Measurements from ENCODE around the gene ROR2.

ROR2 gene

GRCh38 chr9:91710158-91710557 is 239.9 kb downstream of the ROR2 start:
- no peaks in the 10 kb centered on the region for H3K4me1 ChIP-seq (ENCODE audit: control insufficient read depth, insufficient read depth, low read length)
- H3K36me3 ChIP-seq (ENCODE audit: control insufficient read depth, insufficient read depth, low read length) = no peaks in the 10 kb centered on the region
- no CpG with 5 or more reads among the region's 8 CpGs for WGBS (ENCODE audit: insufficient coverage, insufficient read length)
- H3K27ac ChIP-seq (ENCODE audit: low read length) = no peak overlapping the region
- no peak for DNase-seq (ENCODE audit: low read depth, low spot score)
- H3K27me3 ChIP-seq (ENCODE audit: control insufficient read depth, insufficient read depth, low read length) = no peaks in the 10 kb centered on the region
- no peaks in the 10 kb centered on the region for H3K9me3 ChIP-seq (ENCODE audit: control insufficient read depth, insufficient read depth, low read length)
- no peak overlapping the region for H3K4me3 ChIP-seq (ENCODE audit: low read length)

GRCh38 chr9:91705386-91705785 is 244.6 kb downstream of the ROR2 start:
- H3K27ac ChIP-seq (ENCODE audit: low read length) = no peak overlapping the region
- H3K36me3 ChIP-seq (ENCODE audit: control insufficient read depth, insufficient read depth, low read length) = no peaks in the 10 kb centered on the region
- DNase-seq (ENCODE audit: low read depth, low spot score) = no peak
- H3K4me1 ChIP-seq (ENCODE audit: control insufficient read depth, insufficient read depth, low read length) = no peaks in the 10 kb centered on the region
- H3K27me3 ChIP-seq (ENCODE audit: control insufficient read depth, insufficient read depth, low read length) = no peaks in the 10 kb centered on the region
- WGBS (ENCODE audit: insufficient coverage, insufficient read length) = no CpG with 5 or more reads among the region's 1 CpG
- no peak overlapping the region for H3K4me3 ChIP-seq (ENCODE audit: low read length)
- no peaks in the 10 kb centered on the region; the same call in 1 of the 2 replicates for H3K9me3 ChIP-seq (ENCODE audit: control insufficient read depth, insufficient read depth, low read length)

- no peaks in the 10 kb centered on the region for H3K27me3 ChIP-seq (ENCODE audit: control insufficient read depth, insufficient read depth, low read length)
- DNase-seq (ENCODE audit: low read depth, low spot score) = no peak
- no peak overlapping the region for H3K27ac ChIP-seq (ENCODE audit: low read length)
- no CpG with 5 or more reads among the region's 5 CpGs for WGBS (ENCODE audit: insufficient coverage, insufficient read length)
- no peak overlapping the region for H3K4me3 ChIP-seq (ENCODE audit: low read length)
- H3K4me1 ChIP-seq (ENCODE audit: control insufficient read depth, insufficient read depth, low read length) = no peaks in the 10 kb centered on the region
- no peaks in the 10 kb centered on the region; the same call in 1 of the 2 replicates for H3K9me3 ChIP-seq (ENCODE audit: control insufficient read depth, insufficient read depth, low read length)
- H3K36me3 ChIP-seq (ENCODE audit: control insufficient read depth, insufficient read depth, low read length) = no peaks in the 10 kb centered on the region
Observed at GRCh38 chr9:91700475-91700874, 249.6 kb downstream of the ROR2 start.

- H3K27me3 ChIP-seq (ENCODE audit: control insufficient read depth, insufficient read depth, low read length) = no peaks in the 10 kb centered on the region
- no peaks in the 10 kb centered on the region for H3K36me3 ChIP-seq (ENCODE audit: control insufficient read depth, insufficient read depth, low read length)
- no peak overlapping the region for H3K4me3 ChIP-seq (ENCODE audit: low read length)
- no CpG with 5 or more reads among the region's 3 CpGs for WGBS (ENCODE audit: insufficient coverage, insufficient read length)
- H3K9me3 ChIP-seq (ENCODE audit: control insufficient read depth, insufficient read depth, low read length) = no peaks in the 10 kb centered on the region
- DNase-seq (ENCODE audit: low read depth, low spot score) = no peak
- H3K27ac ChIP-seq (ENCODE audit: low read length) = no peak overlapping the region
- peaks cover 1% of the 10 kb centered on the region for H3K4me1 ChIP-seq (ENCODE audit: control insufficient read depth, insufficient read depth, low read length)
Observed at GRCh38 chr9:91698266-91698665, 251.8 kb downstream of the ROR2 start.

- no peak for DNase-seq (ENCODE audit: low read depth, low spot score)
- Histone ChIP-seq H3K27me3 (ENCODE audit: control insufficient read depth, insufficient read depth, low read length) (no peaks in the 10 kb centered on the region), H3K4me3 (ENCODE audit: low read length) (no peak overlapping the region), H3K9me3 (ENCODE audit: control insufficient read depth, insufficient read depth, low read length) (no peaks in the 10 kb centered on the region), H3K4me1 (ENCODE audit: control insufficient read depth, insufficient read depth, low read length) (peaks cover 1% of the 10 kb centered on the region), H3K27ac (ENCODE audit: low read length) (no peak overlapping the region), H3K36me3 (ENCODE audit: control insufficient read depth, insufficient read depth, low read length) (no peaks in the 10 kb centered on the region)
- no CpG with 5 or more reads among the region's 7 CpGs for WGBS (ENCODE audit: insufficient coverage, insufficient read length)
Observed at GRCh38 chr9:91697201-91697600, 252.8 kb downstream of the ROR2 start.

- no peak overlapping the region for H3K27ac ChIP-seq (ENCODE audit: low read length)
- no peak overlapping the region for H3K4me3 ChIP-seq (ENCODE audit: low read length)
- no peak for DNase-seq (ENCODE audit: low read depth, low spot score)
- peaks cover 1% of the 10 kb centered on the region for H3K4me1 ChIP-seq (ENCODE audit: control insufficient read depth, insufficient read depth, low read length)
- no CpG with 5 or more reads among the region's 6 CpGs for WGBS (ENCODE audit: insufficient coverage, insufficient read length)
- H3K9me3 ChIP-seq (ENCODE audit: control insufficient read depth, insufficient read depth, low read length) = no peaks in the 10 kb centered on the region
- no peaks in the 10 kb centered on the region for H3K36me3 ChIP-seq (ENCODE audit: control insufficient read depth, insufficient read depth, low read length)
- H3K27me3 ChIP-seq (ENCODE audit: control insufficient read depth, insufficient read depth, low read length) = no peaks in the 10 kb centered on the region
Observed at GRCh38 chr9:91694081-91694870, 255.8 kb downstream of the ROR2 start.

- no CpG with 5 or more reads among the region's 7 CpGs for WGBS (ENCODE audit: insufficient coverage, insufficient read length)
- Histone ChIP-seq H3K4me1 (ENCODE audit: control insufficient read depth, insufficient read depth, low read length) (peaks cover 1% of the 10 kb centered on the region), H3K36me3 (ENCODE audit: control insufficient read depth, insufficient read depth, low read length) (no peaks in the 10 kb centered on the region), H3K27me3 (ENCODE audit: control insufficient read depth, insufficient read depth, low read length) (no peaks in the 10 kb centered on the region), H3K4me3 (ENCODE audit: low read length) (no peak overlapping the region), H3K9me3 (ENCODE audit: control insufficient read depth, insufficient read depth, low read length) (no peaks in the 10 kb centered on the region), H3K27ac (ENCODE audit: low read length) (no peak overlapping the region)
- no peak for DNase-seq (ENCODE audit: low read depth, low spot score)
Observed at GRCh38 chr9:91693226-91693625, 256.8 kb downstream of the ROR2 start.

GRCh38 chr9:91690540-91691249 is 259.3 kb downstream of the ROR2 start:
- Histone ChIP-seq H3K9me3 (ENCODE audit: control insufficient read depth, insufficient read depth, low read length) (no peaks in the 10 kb centered on the region), H3K4me1 (ENCODE audit: control insufficient read depth, insufficient read depth, low read length) (peaks cover 1% of the 10 kb centered on the region), H3K27me3 (ENCODE audit: control insufficient read depth, insufficient read depth, low read length) (no peaks in the 10 kb centered on the region), H3K27ac (ENCODE audit: low read length) (no peak overlapping the region), H3K4me3 (ENCODE audit: low read length) (no peak overlapping the region), H3K36me3 (ENCODE audit: control insufficient read depth, insufficient read depth, low read length) (no peaks in the 10 kb centered on the region)
- DNase-seq (ENCODE audit: low read depth, low spot score) = no peak
- WGBS (ENCODE audit: insufficient coverage, insufficient read length) = no CpG with 5 or more reads among the region's 5 CpGs

- H3K27ac ChIP-seq (ENCODE audit: low read length) = no peak overlapping the region
Observed at GRCh38 chr9:91689006-91689405, 261.0 kb downstream of the ROR2 start.

GRCh38 chr9:91683269-91683668 is 266.8 kb downstream of the ROR2 start:
- Histone ChIP-seq H3K27me3 (ENCODE audit: control insufficient read depth, insufficient read depth, low read length) (no peaks in the 10 kb centered on the region), H3K36me3 (ENCODE audit: control insufficient read depth, insufficient read depth, low read length) (no peaks in the 10 kb centered on the region), H3K4me1 (ENCODE audit: control insufficient read depth, insufficient read depth, low read length) (no peaks in the 10 kb centered on the region), H3K4me3 (ENCODE audit: low read length) (no peak overlapping the region), H3K9me3 (ENCODE audit: control insufficient read depth, insufficient read depth, low read length) (no peaks in the 10 kb centered on the region), H3K27ac (ENCODE audit: low read length) (no peak overlapping the region)
- DNase-seq (ENCODE audit: low read depth, low spot score) = no peak
- no CpG with 5 or more reads among the region's 1 CpG for WGBS (ENCODE audit: insufficient coverage, insufficient read length)

More at GRCh38 chr9:91689006-91689405, 261.0 kb downstream of the ROR2 start:
- WGBS (ENCODE audit: insufficient coverage, insufficient read length) = no CpG with 5 or more reads among the region's 4 CpGs
- H3K4me3 ChIP-seq (ENCODE audit: low read length) = no peak overlapping the region
- no peaks in the 10 kb centered on the region for H3K27me3 ChIP-seq (ENCODE audit: control insufficient read depth, insufficient read depth, low read length)
- peaks cover 1% of the 10 kb centered on the region for H3K4me1 ChIP-seq (ENCODE audit: control insufficient read depth, insufficient read depth, low read length)
- H3K36me3 ChIP-seq (ENCODE audit: control insufficient read depth, insufficient read depth, low read length) = no peaks in the 10 kb centered on the region
- H3K9me3 ChIP-seq (ENCODE audit: control insufficient read depth, insufficient read depth, low read length) = no peaks in the 10 kb centered on the region
- no peak for DNase-seq (ENCODE audit: low read depth, low spot score)

Measured in iPS DF 6.9 (cell line).